ENCODE measurements around the gene USP13. TPM values are rescaled to one million over a fixed set of nuclear protein-coding genes. Genes with fewer than 3 reads are reported as not detected.

The USP13 gene
- total and polyA plus RNA-seq, 2 of the 4 experiments (the other 2 are of a cell fraction), result 9.2 to 18.1 TPM

GRCh38 chr3:179604321-179605078, 48.3 kb upstream of the USP13 start, which contains the start of the genes MRPL47 and NDUFB5:
Gene MRPL47 (minus strand): TSS chr3:179604638. CDS start chr3:179604624, 14 bp downstream.
Gene NDUFB5 (plus strand): TSS chr3:179604794. CDS start chr3:179604816, 22 bp downstream.
- H4K20me1 ChIP-seq (ENCODE audit: insufficient read depth, low read length), result no peaks in the 10 kb centered on the region
- H2BK5ac ChIP-seq (ENCODE audit: low read depth, low read length, poor library complexity, severe bottlenecking), result peak within 1 kb of the TSS; percentile 84
- H4K8ac ChIP-seq (ENCODE audit: low read depth in 2 of 2, low read length in 2 of 2), result peak within 1 kb of the TSS; percentile 70 to 99
- CTCF ChIA-PET, result interaction anchor here (0.6 kb wide), 1 partner anchor 1352 kb away, joined by 3 read pairs; no protein-coding TSS in a partner anchor
- H4K5ac ChIP-seq (ENCODE audit: low read depth, low read length), result peak within 1 kb of the TSS; percentile 84
- H3K27ac ChIP-seq (ENCODE audit: insufficient read depth, low read length), result peak within 1 kb of the TSS; percentile 92
- peak within 1 kb of the TSS; percentile 95 for H3K56ac ChIP-seq (ENCODE audit: extremely low read depth, insufficient read depth, low read length)
- WGBS, 2 experiments (ENCODE audit: extremely low coverage in 2 of 2, insufficient read length in 1 of 2), result no CpG with 5 or more reads among the region's 45 CpGs
- POLR2A ChIA-PET (ENCODE audit: unreplicated experiment), result interaction anchor here (0.6 to 0.9 kb wide), 2 partner anchors 16 to 45 kb away, joined by 3 read pairs; no protein-coding TSS in a partner anchor
- dilution Hi-C loops (cut with HindIII; ENCODE audit: low sequenced_read_pairs, unreplicated experiment), result no loop called here
- peak within 1 kb of the TSS; percentile 96 for H3K14ac ChIP-seq (replicated peaks; ENCODE audit: low read depth, low read length)
- peak within 1 kb of the TSS; percentile 95 for H3K9ac ChIP-seq (ENCODE audit: low read depth, low read length)
- peak; percentile 100 for ATAC-seq (ENCODE audit: low read depth)
- peak within 1 kb of the TSS; percentile 71 for H2BK120ac ChIP-seq (ENCODE audit: low read depth, low read length)
- peak within 1 kb of the TSS; percentile 97 for H2AFZ ChIP-seq (replicated peaks; ENCODE audit: low read length, poor library complexity)
- no TSS peak for BruUV-seq (replicated peaks)
- H3K9me3 ChIP-seq (ENCODE audit: control insufficient read depth, insufficient read depth, low read length), result no peaks in the 10 kb centered on the region
- H3K4me1 ChIP-seq (ENCODE audit: control insufficient read depth, insufficient read depth, low read length), result no peaks in the 10 kb centered on the region; the same call in 1 of the 2 replicates
- peak within 1 kb of the TSS; percentile 92 for H4K91ac ChIP-seq (ENCODE audit: insufficient read depth, low read depth, low read length)
- H3K9me1 ChIP-seq (ENCODE audit: insufficient read depth, low read length), result peaks cover 3% of the 10 kb centered on the region; the same call in 1 of the 2 replicates
- peak within 1 kb of the TSS; percentile 56 for H3K18ac ChIP-seq (ENCODE audit: low read depth, low read length)
- in situ Hi-C loops (cut with MboI; ENCODE audit: low sequenced_read_pairs), result no loop called here
- H3K79me1 ChIP-seq (ENCODE audit: low read depth in 1 of 2, low read length in 2 of 2), result peaks cover 15 to 20% of the 10 kb centered on the region in 2 experiments
- DNase-seq, result peak; percentile 97
- H3K4me3 ChIP-seq (ENCODE audit: insufficient read depth, low read depth, low read length), result peak within 1 kb of the TSS; percentile 85
- peak within 1 kb of the TSS; percentile 95 for H3K4ac ChIP-seq (ENCODE audit: low read depth, low read length)
- H3K27me3 ChIP-seq (ENCODE audit: control insufficient read depth, insufficient read depth, low read length), result no peaks in the 10 kb centered on the region
- H2AK5ac ChIP-seq (ENCODE audit: low read depth, low read length), result peak within 1 kb of the TSS; percentile 59
- no peak within 1 kb of the TSS for H2BK20ac ChIP-seq (ENCODE audit: low read depth, low read length)
- intact Hi-C loops (cut with micrococcal nuclease), result loop anchor here (1.0 kb wide), 1 partner anchor 109 kb away; no protein-coding TSS in a partner anchor
- H3K36me3 ChIP-seq (ENCODE audit: control insufficient read depth, insufficient read depth, low read length), result peaks cover 14% of the 10 kb centered on the region
- no peak within 1 kb of the TSS; the same call in 2 of the 3 replicates for H2BK15ac ChIP-seq (ENCODE audit: low read depth, low read length)
- H2AK9ac ChIP-seq (replicated peaks; ENCODE audit: low read depth, low read length, poor library complexity), result peak within 1 kb of the TSS; percentile 89
- H3K4me2 ChIP-seq (ENCODE audit: low read depth, low read length), result peak within 1 kb of the TSS; percentile 99
- H3K23ac ChIP-seq (ENCODE audit: low read depth, low read length), result peak within 1 kb of the TSS; percentile 98
- TF ChIP-seq MAZ (IDR thresholded peaks at IDR 0.05; ENCODE audit: borderline replicate concordance, low read depth, low read length) (no peak), SMC3 (IDR thresholded peaks at IDR 0.05; ENCODE audit: low read depth, low read length) (no peak), RAD21 (IDR thresholded peaks at IDR 0.05; ENCODE audit: low read length) (no peak), RCOR1 (IDR thresholded peaks at IDR 0.05; ENCODE audit: insufficient replicate concordance, low read length) (no peak), CTCF (conservative IDR thresholded peaks at IDR 0.05; ENCODE audit: low read depth, low read length) (no peak), USF2 (IDR thresholded peaks at IDR 0.05; ENCODE audit: low read depth, low read length) (no peak; the same call in 1 of the 2 replicates), POLR2A (IDR thresholded peaks at IDR 0.05; ENCODE audit: low read depth, low read length) (peak; percentile 93), MAFK (IDR thresholded peaks at IDR 0.05; ENCODE audit: low read depth, low read length) (peak; percentile 56; the same call in 1 of the 2 replicates), FOS (IDR thresholded peaks at IDR 0.05; ENCODE audit: low read depth, low read length) (no peak), CHD1 (IDR thresholded peaks at IDR 0.05; ENCODE audit: low read depth, low read length) (peak; percentile 96), NFE2L2 (IDR thresholded peaks at IDR 0.05; ENCODE audit: low read depth, low read length) (no peak), ELK1 (IDR thresholded peaks at IDR 0.05; ENCODE audit: borderline replicate concordance, low read depth, low read length) (no peak), CEBPB (IDR thresholded peaks at IDR 0.05; ENCODE audit: low read depth, low read length) (no peak), MXI1 (IDR thresholded peaks at IDR 0.05; ENCODE audit: borderline replicate concordance, low read depth, low read length) (peak; percentile 54; the same call in 1 of the 2 replicates)
